IPS-20b (cell line): ENCODE results near the gene PAH.

ENCODE experiments used
- H3K27ac ChIP-seq: one replicate; pipeline ENCODE4 v1.5.1; 2013; ENCODE audit warnings: low read length
- H3K27me3 ChIP-seq: 2 replicates; pipeline ENCODE4 v1.6.1; 2013; ENCODE audit warnings: mild to moderate bottlenecking, low read length, inconsistent platforms; ENCODE audit not compliant: insufficient read depth
- H3K36me3 ChIP-seq: 2 replicates; pipeline ENCODE4 v1.6.1; 2013; ENCODE audit warnings: low read depth, mild to moderate bottlenecking, inconsistent platforms, low read length, moderate library complexity; ENCODE audit not compliant: insufficient read depth
- H3K4me1 ChIP-seq: 2 replicates; pipeline ENCODE4 v1.6.1; 2013; ENCODE audit warnings: mild to moderate bottlenecking, control low read depth, inconsistent platforms, low read length, moderate library complexity; ENCODE audit not compliant: insufficient read depth
- H3K4me3 ChIP-seq: 2 replicates; pipeline ENCODE4 v1.5.1; 2013; ENCODE audit warnings: mild to moderate bottlenecking, low read length, inconsistent platforms
- H3K9ac ChIP-seq: 2 replicates; pipeline ENCODE4 v1.6.1; 2013; ENCODE audit warnings: low read depth, mild to moderate bottlenecking, inconsistent platforms, low read length, moderate library complexity
- H3K9me3 ChIP-seq: 2 replicates; pipeline ENCODE4 v1.6.1; 2013; ENCODE audit warnings: mild to moderate bottlenecking, low read depth, low read length, inconsistent platforms; ENCODE audit not compliant: insufficient read depth

The PAH gene

DNA sequence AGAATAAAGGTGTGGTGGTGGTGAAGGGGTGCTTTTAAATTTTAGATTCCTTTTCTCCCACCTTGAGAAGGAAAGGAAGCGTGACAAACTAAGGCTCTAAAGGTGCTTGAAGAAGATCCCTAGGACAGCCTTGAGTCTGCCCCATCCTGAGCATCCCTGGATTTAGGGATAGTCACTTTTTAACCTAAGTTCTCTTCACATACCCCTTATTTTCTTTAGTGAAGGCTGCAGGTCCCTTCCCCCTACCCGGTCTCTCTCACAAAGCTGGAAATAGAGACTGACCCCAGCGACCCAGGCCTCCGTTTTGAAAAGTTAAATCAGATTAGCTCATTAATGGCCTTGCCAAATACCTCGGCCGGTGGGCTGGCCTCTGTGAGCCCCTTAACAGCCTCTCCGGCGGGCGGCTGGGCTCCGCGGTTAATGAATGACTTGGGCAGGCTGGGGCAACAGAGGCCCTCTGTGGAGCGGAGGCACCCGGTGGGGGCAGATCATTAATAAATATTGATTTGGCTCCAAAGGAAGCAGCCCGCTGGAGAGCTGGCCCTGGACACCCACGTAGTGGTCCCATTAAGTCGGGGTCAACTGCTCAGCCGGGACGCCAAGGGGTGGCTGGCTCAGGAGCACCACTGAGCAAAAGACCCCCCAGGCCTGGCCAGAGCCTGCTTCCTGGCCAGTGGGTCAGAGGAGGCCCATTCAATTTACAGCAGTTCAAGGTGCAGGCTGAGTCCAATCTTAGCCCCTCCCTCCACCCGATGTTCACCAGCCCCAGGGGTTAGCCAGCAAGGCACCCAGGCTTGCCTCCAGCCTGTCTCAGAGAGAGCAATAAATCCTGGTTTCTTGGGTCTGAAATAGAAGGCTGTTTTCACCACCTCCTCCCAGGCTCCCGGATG lies 31.8 kb downstream of the PAH start:
- H3K27me3 ChIP-seq: 0 out of 2 replicates have a peak, but pooled peaks cover 5% of the 10 kb centered on the region
- H3K9ac ChIP-seq: no peak overlapping the region
- no peaks in the 10 kb centered on the region for H3K36me3 ChIP-seq
- H3K4me1 ChIP-seq: peaks cover 7% of the 10 kb centered on the region; the same call in 1 of the 2 replicates
- no peak overlapping the region for H3K4me3 ChIP-seq
- no peak overlapping the region for H3K27ac ChIP-seq
- no peaks in the 10 kb centered on the region for H3K9me3 ChIP-seq

- H3K27me3 ChIP-seq: 0 out of 2 replicates have a peak, but pooled peaks cover 5% of the 10 kb centered on the region
- H3K9me3 ChIP-seq: no peaks in the 10 kb centered on the region
- no peak overlapping the region for H3K4me3 ChIP-seq
- no peak overlapping the region for H3K9ac ChIP-seq
- no peak overlapping the region for H3K27ac ChIP-seq
- peaks cover 2% of the 10 kb centered on the region; the same call in 1 of the 2 replicates for H3K4me1 ChIP-seq
- no peaks in the 10 kb centered on the region for H3K36me3 ChIP-seq
Measured at GRCh38 chr12:102883204-102883799, 33.7 kb downstream of the PAH start.

DNA sequence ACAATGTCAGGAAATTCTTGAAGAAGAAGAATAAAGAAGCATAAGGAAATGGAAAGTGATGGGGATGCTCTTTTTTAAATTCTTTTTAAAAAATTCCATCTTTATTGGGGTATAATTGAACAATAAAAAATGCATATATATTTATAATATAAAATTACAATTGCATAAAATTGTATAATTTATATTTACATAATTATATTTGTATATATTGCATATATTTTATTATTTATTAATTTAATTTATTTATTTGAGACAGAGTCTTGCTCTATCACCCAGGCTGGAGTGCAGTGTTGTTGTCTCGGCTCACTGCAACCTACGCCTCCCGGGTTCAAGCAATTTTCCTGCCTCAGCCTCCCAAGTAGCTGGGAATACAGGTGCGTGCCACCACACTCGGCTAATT lies 36.3 kb downstream of the PAH start:
- no peak overlapping the region for H3K9ac ChIP-seq
- 0 out of 2 replicates have a peak, but pooled peaks cover 5% of the 10 kb centered on the region for H3K27me3 ChIP-seq
- H3K27ac ChIP-seq: no peak overlapping the region
- no peaks in the 10 kb centered on the region for H3K36me3 ChIP-seq
- no peaks in the 10 kb centered on the region for H3K9me3 ChIP-seq
- H3K4me3 ChIP-seq: no peak overlapping the region
- H3K4me1 ChIP-seq: no peaks in the 10 kb centered on the region

GRCh38 chr12:102879144-102879763 lies 37.8 kb downstream of the PAH start:
- H3K4me1 ChIP-seq: no peaks in the 10 kb centered on the region
- no peaks in the 10 kb centered on the region for H3K27me3 ChIP-seq
- no peak overlapping the region for H3K27ac ChIP-seq
- H3K9ac ChIP-seq: no peak overlapping the region
- no peaks in the 10 kb centered on the region for H3K36me3 ChIP-seq
- no peak overlapping the region for H3K4me3 ChIP-seq
- H3K9me3 ChIP-seq: no peaks in the 10 kb centered on the region

DNA sequence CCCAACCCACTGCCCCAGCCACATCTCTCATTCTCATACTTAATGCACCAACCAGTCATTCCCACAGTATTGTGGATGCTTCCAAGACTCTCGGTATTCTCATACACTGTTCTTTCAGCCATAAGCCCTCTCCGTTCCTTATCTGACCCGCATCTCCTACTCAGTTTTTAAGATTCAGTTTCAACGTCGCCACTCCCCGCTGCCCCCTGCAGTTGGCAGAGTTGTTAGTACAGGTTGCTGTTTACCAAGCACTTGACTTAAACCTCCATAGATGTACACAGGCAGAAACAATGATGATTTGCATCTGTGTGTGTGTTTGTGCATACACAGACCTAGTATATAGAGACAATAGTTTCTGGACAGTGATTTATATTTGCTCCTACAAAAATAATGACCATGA lies 40.2 kb downstream of the PAH start:
- no peak overlapping the region for H3K27ac ChIP-seq
- H3K9ac ChIP-seq: no peak overlapping the region
- no peaks in the 10 kb centered on the region for H3K9me3 ChIP-seq
- H3K27me3 ChIP-seq: no peaks in the 10 kb centered on the region
- H3K36me3 ChIP-seq: no peaks in the 10 kb centered on the region
- H3K4me1 ChIP-seq: no peaks in the 10 kb centered on the region
- H3K4me3 ChIP-seq: no peak overlapping the region

DNA sequence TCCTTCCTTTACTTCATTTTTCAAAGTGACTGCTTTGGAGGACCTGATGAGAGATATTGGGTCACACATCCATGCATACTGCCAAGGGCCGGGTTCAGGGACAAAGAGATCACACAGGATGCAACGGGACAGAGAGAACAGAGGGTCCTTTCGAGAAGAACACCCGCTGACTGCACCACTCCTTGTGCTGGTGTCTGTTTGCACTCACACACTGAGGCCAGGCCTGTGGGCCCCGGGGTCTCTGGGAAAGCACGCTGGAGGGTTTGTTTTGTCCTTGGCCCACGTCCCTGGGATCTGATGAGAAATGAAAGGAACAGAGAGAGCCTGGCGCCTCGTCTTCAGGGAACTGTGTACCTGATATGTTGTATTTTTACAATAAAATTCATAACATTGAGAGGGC lies 42.2 kb downstream of the PAH start:
- Histone ChIP-seq H3K27ac (no peak overlapping the region), H3K9ac (no peak overlapping the region), H3K4me3 (no peak overlapping the region), H3K9me3 (no peaks in the 10 kb centered on the region), H3K4me1 (no peaks in the 10 kb centered on the region), H3K36me3 (no peaks in the 10 kb centered on the region), H3K27me3 (no peaks in the 10 kb centered on the region)

GRCh38 chr12:102873077-102873476 lies 44.0 kb downstream of the PAH start:
- Histone ChIP-seq H3K27me3 (no peaks in the 10 kb centered on the region), H3K4me3 (no peak overlapping the region), H3K27ac (no peak overlapping the region), H3K9ac (no peak overlapping the region), H3K36me3 (no peaks in the 10 kb centered on the region), H3K9me3 (no peaks in the 10 kb centered on the region), H3K4me1 (no peaks in the 10 kb centered on the region)

DNA sequence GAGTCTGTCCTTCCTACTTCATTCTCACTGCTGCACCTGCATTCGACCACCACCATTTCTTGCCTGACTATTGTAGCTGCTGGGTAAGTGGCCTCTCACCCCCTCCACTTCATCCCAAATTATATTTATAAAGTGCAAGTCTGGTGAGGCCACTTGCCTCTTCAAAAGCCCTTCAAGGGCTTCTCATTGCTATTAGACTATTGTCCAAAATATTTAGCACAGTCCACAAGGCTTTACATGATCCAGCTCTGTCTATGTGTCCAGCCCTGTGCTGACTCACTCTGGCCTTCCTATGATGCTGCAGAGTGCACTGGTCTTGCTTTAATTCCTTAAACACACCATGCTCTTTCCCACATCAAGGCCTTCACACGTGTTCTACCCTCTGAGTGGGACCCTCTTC lies 46.0 kb downstream of the PAH start:
- no peak overlapping the region for H3K4me3 ChIP-seq

DNA sequence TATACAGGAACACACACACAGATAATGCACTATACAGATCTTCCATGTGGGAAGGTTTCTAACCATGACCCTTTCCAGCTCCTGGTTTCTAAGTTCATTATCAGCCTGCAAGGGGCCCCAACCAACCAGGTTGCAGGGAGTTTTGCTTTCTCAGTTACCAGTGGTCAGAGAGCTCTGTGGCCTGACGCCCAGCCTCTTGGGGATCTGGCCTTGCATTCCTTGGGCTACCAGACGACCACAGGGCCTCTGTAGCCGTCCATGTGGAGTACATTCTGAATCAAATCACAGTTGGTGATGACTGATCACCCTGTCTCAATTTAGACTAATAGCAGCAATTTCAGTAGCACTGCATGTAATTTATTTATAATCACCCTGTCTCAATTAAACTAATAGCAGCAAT lies 47.5 kb downstream of the PAH start:
- Histone ChIP-seq H3K4me3 (no peak overlapping the region), H3K9me3 (no peaks in the 10 kb centered on the region), H3K36me3 (no peaks in the 10 kb centered on the region), H3K9ac (no peak overlapping the region), H3K4me1 (no peaks in the 10 kb centered on the region), H3K27me3 (no peaks in the 10 kb centered on the region), H3K27ac (no peak overlapping the region)

More for the DNA sequence above, 46.0 kb downstream of the PAH start:
- Histone ChIP-seq H3K9me3 (no peaks in the 10 kb centered on the region), H3K27me3 (no peaks in the 10 kb centered on the region), H3K36me3 (no peaks in the 10 kb centered on the region), H3K27ac (no peak overlapping the region), H3K4me1 (no peaks in the 10 kb centered on the region), H3K9ac (no peak overlapping the region)

DNA sequence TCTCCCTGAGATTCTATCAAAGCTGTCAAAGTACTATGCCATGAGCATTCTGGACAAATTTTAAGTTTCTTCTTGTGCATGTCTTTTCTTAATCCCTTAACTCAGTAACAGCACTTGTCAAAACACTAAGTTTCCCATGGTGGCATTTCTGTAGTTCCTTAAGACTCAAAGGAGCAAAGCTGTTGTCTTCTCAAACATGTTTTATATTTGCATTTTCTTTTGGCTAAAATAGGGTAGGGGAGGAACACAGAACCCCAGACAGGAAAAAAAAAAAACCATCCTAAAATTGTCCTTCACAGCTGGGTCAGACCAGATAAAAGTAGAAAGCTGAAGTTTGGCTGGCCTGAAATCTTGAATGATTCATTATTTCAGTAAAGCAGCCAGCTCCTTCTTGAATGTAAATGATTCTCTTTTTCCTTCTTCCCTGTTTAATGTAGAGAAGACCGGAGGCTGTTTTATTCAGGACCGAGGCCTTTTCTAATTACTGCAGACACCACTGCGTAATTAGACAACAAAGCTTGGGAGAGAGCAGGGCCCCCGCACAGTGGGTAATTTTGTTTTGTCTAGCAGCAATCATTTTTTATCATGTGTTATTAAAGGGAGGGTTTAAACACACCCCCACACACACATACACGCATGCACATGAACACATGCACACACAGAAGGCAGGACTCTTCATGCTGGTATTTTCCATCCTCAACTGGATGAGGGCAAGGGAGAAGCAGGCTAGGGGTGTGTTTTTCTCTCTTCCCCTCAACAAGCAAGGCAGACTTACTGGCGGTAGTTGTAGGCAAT lies 51.0 kb downstream of the PAH start:
- Histone ChIP-seq H3K36me3 (no peaks in the 10 kb centered on the region), H3K9ac (no peak overlapping the region), H3K27ac (no peak overlapping the region), H3K27me3 (no peaks in the 10 kb centered on the region), H3K4me1 (no peaks in the 10 kb centered on the region), H3K9me3 (no peaks in the 10 kb centered on the region), H3K4me3 (no peak overlapping the region)

GRCh38 chr12:102862486-102862885 lies 54.6 kb downstream of the PAH start:
- Histone ChIP-seq H3K27me3 (no peaks in the 10 kb centered on the region), H3K9ac (no peak overlapping the region), H3K4me1 (no peaks in the 10 kb centered on the region), H3K36me3 (no peaks in the 10 kb centered on the region), H3K27ac (no peak overlapping the region), H3K4me3 (no peak overlapping the region), H3K9me3 (no peaks in the 10 kb centered on the region)
